OCI-LY1 (cell line): ENCODE measurements around the gene SLCO2B1.

Experiments used
- H2AFZ ChIP-seq: fragments of 200-600 bp; sonication (generic), shearing (Covaris generic); 2 replicates; pipeline ENCODE4 v1.6.0; 2014; ENCODE audit warnings: antibody characterized with exemption, mild to moderate bottlenecking, low read length
- H3F3A ChIP-seq: fragments of 200-600 bp; sonication (generic), shearing (Covaris generic); 2 replicates; pipeline ENCODE4 v1.6.0; 2014; ENCODE audit warnings: mild to moderate bottlenecking, antibody characterized with exemption, low read length, moderate library complexity; ENCODE audit not compliant: insufficient read depth
- H3K27ac ChIP-seq: fragments of 200-600 bp; sonication (generic); 2 replicates; pipeline ENCODE4 v1.5.1; 2014; ENCODE audit warnings: low read length, mixed run types, mild to moderate bottlenecking, low read depth; ENCODE audit not compliant: poor library complexity, severe bottlenecking
- H3K27me3 ChIP-seq: fragments of 200-600 bp; sonication (generic); 2 replicates; pipeline ENCODE4 v1.6.0; 2014; ENCODE audit warnings: antibody characterized with exemption, mild to moderate bottlenecking, low read length, moderate library complexity; ENCODE audit not compliant: insufficient read depth
- H3K36me3 ChIP-seq: fragments of 200-600 bp; sonication (generic); 2 replicates; pipeline ENCODE4 v1.6.1; 2014; ENCODE audit warnings: mild to moderate bottlenecking, antibody characterized with exemption, low read length, moderate library complexity, mixed read lengths; ENCODE audit not compliant: insufficient read depth
- H3K4me1 ChIP-seq: fragments of 200-600 bp; sonication (generic); 2 replicates; pipeline ENCODE4 v1.5.1; 2014; ENCODE audit warnings: mild to moderate bottlenecking, low read length, moderate library complexity; ENCODE audit not compliant: insufficient read depth, severe bottlenecking
- H3K4me2 ChIP-seq: fragments of 200-600 bp; sonication (generic), shearing (Covaris generic); 2 replicates; pipeline ENCODE4 v1.6.1; 2014; ENCODE audit warnings: low read length
- H3K4me3 ChIP-seq: fragments of 200-600 bp; sonication (generic); 2 replicates; pipeline ENCODE4 v1.5.1; 2014; ENCODE audit warnings: low read length, low read depth, mild to moderate bottlenecking, mixed read lengths; ENCODE audit not compliant: poor library complexity, severe bottlenecking
- H3K79me2 ChIP-seq: fragments of 200-600 bp; shearing (Covaris generic); 2 replicates; pipeline ENCODE4 v1.6.1; 2016; ENCODE audit warnings: mixed run types, low read length, mixed read lengths; ENCODE audit not compliant: insufficient read depth
- H3K9ac ChIP-seq: fragments of 200-600 bp; sonication (generic), shearing (Covaris generic); 2 replicates; pipeline ENCODE4 v1.6.1; 2014; ENCODE audit warnings: mild to moderate bottlenecking, low read length, mixed read lengths
- H3K9me2 ChIP-seq: fragments of 200-600 bp; sonication (generic), shearing (Covaris generic); 2 replicates; pipeline ENCODE4 v1.6.1; 2014; ENCODE audit warnings: low read depth, mild to moderate bottlenecking, low read length, mixed read lengths
- H3K9me3 ChIP-seq: fragments of 200-600 bp; shearing (Covaris generic); 2 replicates; pipeline ENCODE4 v1.6.1; 2014; ENCODE audit warnings: low read length, mixed read lengths
- H4K20me1 ChIP-seq: fragments of 200-600 bp; sonication (generic), shearing (Covaris generic); 2 replicates; pipeline ENCODE4 v1.6.0; 2016; ENCODE audit warnings: mild to moderate bottlenecking, low read length; ENCODE audit not compliant: insufficient read depth
- EZH2 ChIP-seq: fragments of 200-600 bp; sonication (generic), shearing (Covaris generic); IDR thresholded peaks from 2 replicates; pipeline ENCODE4 v1.8.0; 2017; ENCODE audit warnings: borderline replicate concordance, mixed run types, mild to moderate bottlenecking, antibody characterized with exemption, low read length, moderate library complexity, mixed read lengths
- TF ChIP-seq, protein P1 (sequence below): fragments of 200-600 bp; sonication (generic), shearing (Covaris generic); IDR thresholded peaks from 2 replicates; pipeline ENCODE4 v1.5.1; 2017; ENCODE audit warnings: mild to moderate bottlenecking, antibody characterized with exemption, low read length, moderate library complexity, mixed read lengths

Gene SLCO2B1

DNA sequence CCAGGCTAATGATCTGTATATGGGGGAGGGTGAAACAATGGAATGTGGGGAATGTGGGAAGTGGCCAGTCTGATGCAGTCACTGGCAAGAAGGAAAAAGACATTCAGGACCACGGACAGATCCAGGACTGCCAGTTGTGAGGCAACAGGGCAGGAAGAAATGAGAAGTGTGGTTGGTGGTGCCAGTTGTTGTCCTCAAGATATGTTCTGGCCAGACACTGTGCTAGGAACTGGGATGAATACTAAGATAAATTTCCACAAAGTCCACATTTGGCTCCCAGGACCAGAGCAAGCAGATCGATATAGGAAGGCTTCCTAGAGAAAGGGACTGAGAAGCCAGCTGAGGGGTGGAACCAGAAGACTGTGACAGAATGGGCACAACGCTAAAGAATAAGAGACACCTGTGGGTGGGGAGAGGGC lies 82.9 kb downstream of the SLCO2B1 start:
- no peaks in the 10 kb centered on the region for H3K9me2 ChIP-seq
- H3K27ac ChIP-seq, result no peak overlapping the region
- H3K9me3 ChIP-seq, result no peaks in the 10 kb centered on the region
- no peak overlapping the region for H3K4me2 ChIP-seq
- no peaks in the 10 kb centered on the region for H3F3A ChIP-seq
- H4K20me1 ChIP-seq, result no peaks in the 10 kb centered on the region
- H3K79me2 ChIP-seq, result no peaks in the 10 kb centered on the region
- no peaks in the 10 kb centered on the region for H3K27me3 ChIP-seq
- no peaks in the 10 kb centered on the region for H3K4me1 ChIP-seq
- no peak overlapping the region for H3K9ac ChIP-seq
- no peak overlapping the region for H2AFZ ChIP-seq
- no peak overlapping the region for H3K4me3 ChIP-seq
- TF ChIP-seq, protein P1, sequence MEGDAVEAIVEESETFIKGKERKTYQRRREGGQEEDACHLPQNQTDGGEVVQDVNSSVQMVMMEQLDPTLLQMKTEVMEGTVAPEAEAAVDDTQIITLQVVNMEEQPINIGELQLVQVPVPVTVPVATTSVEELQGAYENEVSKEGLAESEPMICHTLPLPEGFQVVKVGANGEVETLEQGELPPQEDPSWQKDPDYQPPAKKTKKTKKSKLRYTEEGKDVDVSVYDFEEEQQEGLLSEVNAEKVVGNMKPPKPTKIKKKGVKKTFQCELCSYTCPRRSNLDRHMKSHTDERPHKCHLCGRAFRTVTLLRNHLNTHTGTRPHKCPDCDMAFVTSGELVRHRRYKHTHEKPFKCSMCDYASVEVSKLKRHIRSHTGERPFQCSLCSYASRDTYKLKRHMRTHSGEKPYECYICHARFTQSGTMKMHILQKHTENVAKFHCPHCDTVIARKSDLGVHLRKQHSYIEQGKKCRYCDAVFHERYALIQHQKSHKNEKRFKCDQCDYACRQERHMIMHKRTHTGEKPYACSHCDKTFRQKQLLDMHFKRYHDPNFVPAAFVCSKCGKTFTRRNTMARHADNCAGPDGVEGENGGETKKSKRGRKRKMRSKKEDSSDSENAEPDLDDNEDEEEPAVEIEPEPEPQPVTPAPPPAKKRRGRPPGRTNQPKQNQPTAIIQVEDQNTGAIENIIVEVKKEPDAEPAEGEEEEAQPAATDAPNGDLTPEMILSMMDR, result no peak
- no peaks in the 10 kb centered on the region for H3K36me3 ChIP-seq

DNA sequence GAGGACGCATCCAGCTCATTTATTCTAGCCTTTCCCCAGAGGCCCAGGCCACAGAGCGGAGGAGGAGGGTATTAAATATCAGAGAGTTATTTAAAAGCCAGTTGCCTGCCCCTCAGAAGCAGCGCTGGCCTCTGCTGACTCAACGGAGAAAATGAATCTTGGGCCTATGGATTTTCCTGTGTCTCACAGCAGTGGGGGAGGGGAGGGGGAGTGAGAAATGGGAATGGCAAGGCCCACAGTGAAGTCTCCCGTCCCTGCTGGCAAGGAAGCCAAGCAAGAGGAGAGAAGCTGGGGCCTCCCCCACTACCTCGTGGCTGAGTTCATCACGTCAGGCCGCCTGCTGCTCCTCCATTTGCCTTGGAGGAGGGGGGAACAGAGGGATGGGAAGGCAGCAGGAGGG lies 85.2 kb downstream of the SLCO2B1 start:
- no peak overlapping the region for H3K4me2 ChIP-seq
- H3K27ac ChIP-seq, result no peak overlapping the region
- H3K4me3 ChIP-seq, result no peak overlapping the region
- H4K20me1 ChIP-seq, result no peaks in the 10 kb centered on the region
- no peaks in the 10 kb centered on the region for H3K9me3 ChIP-seq
- no peak overlapping the region for H3K9ac ChIP-seq
- H3K9me2 ChIP-seq, result no peaks in the 10 kb centered on the region
- H3K27me3 ChIP-seq, result no peaks in the 10 kb centered on the region
- no peaks in the 10 kb centered on the region for H3F3A ChIP-seq
- TF ChIP-seq, protein P1, result no peak
- no peak for TF ChIP-seq EZH2
- no peaks in the 10 kb centered on the region for H3K4me1 ChIP-seq
- H3K79me2 ChIP-seq, result no peaks in the 10 kb centered on the region
- no peaks in the 10 kb centered on the region for H3K36me3 ChIP-seq
- no peak overlapping the region for H2AFZ ChIP-seq

DNA sequence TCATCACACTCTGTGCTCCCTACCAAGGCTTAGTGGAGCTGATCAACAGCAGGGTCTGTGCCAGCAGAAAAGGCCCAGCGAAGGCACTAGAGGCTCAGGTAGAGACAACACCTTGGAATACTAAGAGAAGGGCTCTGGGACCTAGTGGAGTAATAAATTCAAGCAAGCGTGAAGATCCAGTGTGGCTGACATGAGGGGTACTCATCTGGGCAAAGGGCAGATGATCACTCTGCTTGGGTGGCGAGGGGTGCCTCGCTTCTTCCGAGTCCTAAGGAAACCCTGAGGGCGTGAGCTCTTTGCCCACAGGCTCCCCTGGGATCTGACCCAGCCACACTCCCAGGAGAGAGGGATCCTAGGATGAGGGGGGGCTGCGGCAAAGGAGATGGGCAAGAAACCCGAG lies 86.1 kb downstream of the SLCO2B1 start:
- Histone ChIP-seq H3K27ac (no peak overlapping the region), H3K27me3 (no peaks in the 10 kb centered on the region), H3K36me3 (no peaks in the 10 kb centered on the region), H3K79me2 (no peaks in the 10 kb centered on the region), H3K4me3 (no peak overlapping the region), H3K4me1 (no peaks in the 10 kb centered on the region), H3K9me2 (no peaks in the 10 kb centered on the region), H4K20me1 (no peaks in the 10 kb centered on the region), H3K4me2 (no peak overlapping the region), H2AFZ (no peak overlapping the region), H3F3A (no peaks in the 10 kb centered on the region), H3K9ac (no peak overlapping the region), H3K9me3 (no peaks in the 10 kb centered on the region)
- TF ChIP-seq, protein P1, result no peak
- no peak for TF ChIP-seq EZH2
